Measurements from ENCODE around the gene FXR2. TPM values are rescaled to one million over a fixed set of nuclear protein-coding genes. Genes with fewer than 3 reads are reported as not detected.

The FXR2 gene
- total and polyA plus RNA-seq, 9 of the 15 experiments (the other 6 are each of a cell fraction or from before 2014, with no cell fraction given) = 2.0 to 49.3 (median 24.5) TPM

DNA sequence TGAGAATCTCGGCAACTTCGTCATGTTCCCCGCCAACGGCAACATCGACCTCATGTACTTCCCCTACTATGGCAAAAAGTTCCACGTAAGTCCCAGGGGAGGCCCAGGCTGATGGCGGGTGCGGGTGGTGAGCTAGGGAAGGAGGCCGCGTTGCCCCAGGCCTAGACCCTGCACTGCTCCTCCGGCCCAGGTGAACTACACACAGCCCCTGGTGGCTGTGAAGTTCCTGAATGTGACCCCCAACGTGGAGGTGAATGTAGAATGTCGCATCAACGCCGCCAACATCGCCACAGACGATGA is 40.8 kb upstream of the FXR2 start:
- ChIA-PET POLR2A (interaction anchor here (1.0 kb wide), 1 partner anchor 12 kb away, joined by 4 read pairs; no protein-coding TSS in a partner anchor), CTCF (ENCODE audit: low intra/inter-chr PET ratio) (no interaction called here)
- Histone ChIP-seq H2AFZ (ENCODE audit: low read depth, low read length) (no peak overlapping the region), H3K4me2 (ENCODE audit: insufficient read depth, low read length) (no peak overlapping the region), H3K9ac (ENCODE audit: insufficient read depth in 1 of 2, low read depth in 2 of 2, low read length in 2 of 2) (no peak overlapping the region), H3K4me1 (replicated peaks in 1 of 2; ENCODE audit: control insufficient read depth in 2 of 2, insufficient read depth in 2 of 2, low read length in 2 of 2) (peaks cover 0 to 22% of the 10 kb centered on the region in 2 experiments; a peak in 3 of 5 replicates), H3K9me3 (replicated peaks; ENCODE audit: control insufficient read depth, insufficient read depth, low read depth, low read length) (no peaks in the 10 kb centered on the region), H3K27me3 (ENCODE audit: control insufficient read depth in 2 of 2, insufficient read depth in 2 of 2, low read length in 2 of 2) (no peaks in the 10 kb centered on the region), H3K36me3 (ENCODE audit: control insufficient read depth, insufficient read depth, low read length) (no peaks in the 10 kb centered on the region), H4K20me1 (replicated peaks; ENCODE audit: control insufficient read depth, insufficient read depth, low read length) (no peaks in the 10 kb centered on the region; the same call in 1 of the 2 replicates), H3K79me2 (ENCODE audit: control insufficient read depth, insufficient read depth, low read length) (no peaks in the 10 kb centered on the region), H3K27ac (ENCODE audit: extremely low read depth, low read depth, low read length) (no peak overlapping the region), H3K4me3 (no peak overlapping the region), H3K9me1 (ENCODE audit: control insufficient read depth, insufficient read depth, low read length) (no peaks in the 10 kb centered on the region)
- in situ Hi-C loops (cut with MboI) = no loop called here
- DNase-seq (ENCODE audit: extremely low read depth in 1 of 4, low spot score in 3 of 4) (no peak), FAIRE-seq (no peak), ATAC-seq (no peak)
- TF ChIP-seq ZNF175 (CRISPR knock-in tag; IDR thresholded peaks at IDR 0.05; ENCODE audit: low read depth) = no peak
- no peak for TF ChIP-seq ELF1 (tag; IDR thresholded peaks at IDR 0.05)
- intact Hi-C loops (cut with micrococcal nuclease) = no loop called here
- 98% methylated on average over 6 of the region's 17 CpGs for WGBS (ENCODE audit: insufficient coverage, low coverage, missing lambda C conversion rate)
- no TSS peak for BruUV-seq (replicated peaks)

DNA sequence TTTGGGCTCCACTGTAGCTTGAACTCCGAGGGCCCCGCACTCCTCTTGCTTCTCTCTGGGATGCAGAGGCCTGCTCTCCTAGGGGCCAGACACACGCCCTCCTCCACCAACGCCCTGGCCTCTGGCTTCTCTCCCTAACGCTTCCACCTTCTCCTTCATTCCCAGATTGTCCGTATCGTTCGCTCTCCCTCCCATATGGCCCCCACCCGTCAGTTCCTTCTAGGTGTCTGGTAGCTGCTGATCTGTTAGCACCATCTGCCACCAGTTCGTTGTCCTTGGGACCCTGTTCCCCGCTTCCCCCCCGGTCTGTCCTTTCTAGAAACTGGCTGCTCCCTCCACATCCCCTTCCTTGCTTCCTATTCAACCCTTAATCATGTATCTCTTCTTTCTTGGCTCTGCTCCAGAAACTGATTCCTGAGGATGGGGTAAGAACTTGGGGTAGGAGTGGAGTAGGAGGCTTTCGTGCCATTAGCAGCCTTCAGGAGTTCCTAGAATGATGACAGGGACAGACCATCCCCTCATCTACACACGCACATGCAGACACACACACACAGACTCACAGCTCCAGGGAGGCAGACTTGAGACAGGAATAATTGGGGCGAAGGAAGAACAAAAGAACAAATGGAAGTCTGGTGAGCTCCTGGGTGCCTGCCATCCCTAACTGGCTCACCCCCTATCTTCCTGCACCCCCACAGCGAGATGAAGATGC is 40.3 kb upstream of the FXR2 start:
- 44% methylated on average over 12 of the region's 16 CpGs for WGBS (ENCODE audit: insufficient coverage, low coverage, missing lambda C conversion rate)
- Histone ChIP-seq H4K20me1 (replicated peaks; ENCODE audit: control insufficient read depth, insufficient read depth, low read length) (no peaks in the 10 kb centered on the region; the same call in 1 of the 2 replicates), H2AFZ (ENCODE audit: low read depth, low read length) (no peak overlapping the region), H3K79me2 (ENCODE audit: control insufficient read depth, insufficient read depth, low read length) (no peaks in the 10 kb centered on the region), H3K4me2 (ENCODE audit: insufficient read depth, low read length) (no peak overlapping the region), H3K9ac (ENCODE audit: insufficient read depth in 1 of 2, low read depth in 2 of 2, low read length in 2 of 2) (peak overlapping the region in 1 of 2 experiments; percentile 45; a peak in 1 of 4 replicates), H3K4me1 (replicated peaks in 1 of 2; ENCODE audit: control insufficient read depth in 2 of 2, insufficient read depth in 2 of 2, low read length in 2 of 2) (peaks cover 3 to 26% of the 10 kb centered on the region in 2 experiments; a peak in 4 of 5 replicates), H3K9me1 (ENCODE audit: control insufficient read depth, insufficient read depth, low read length) (no peaks in the 10 kb centered on the region), H3K36me3 (ENCODE audit: control insufficient read depth, insufficient read depth, low read length) (no peaks in the 10 kb centered on the region), H3K27me3 (ENCODE audit: control insufficient read depth in 2 of 2, insufficient read depth in 2 of 2, low read length in 2 of 2) (no peaks in the 10 kb centered on the region), H3K4me3 (no peak overlapping the region), H3K27ac (ENCODE audit: extremely low read depth, low read depth, low read length) (no peak overlapping the region), H3K9me3 (replicated peaks; ENCODE audit: control insufficient read depth, insufficient read depth, low read depth, low read length) (no peaks in the 10 kb centered on the region)
- no peak for ATAC-seq
- FAIRE-seq = no peak
- TF ChIP-seq ELK1 (CRISPR knock-in tag; IDR thresholded peaks at IDR 0.05) (no peak), NFIC (IDR thresholded peaks at IDR 0.05) (peak; percentile 84), RCOR1 (IDR thresholded peaks at IDR 0.05; ENCODE audit: borderline replicate concordance in 1 of 2, low read depth in 2 of 2, low read length in 2 of 2) (no peak), TSHZ1 (CRISPR knock-in tag; IDR thresholded peaks at IDR 0.05) (no peak)
- CTCF ChIA-PET (ENCODE audit: low intra/inter-chr PET ratio) = no interaction called here
- POLR2A ChIA-PET = interaction anchor here (1.0 to 1.5 kb wide), 2 partner anchors 12 to 32 kb away, joined by 4 to 15 read pairs; no protein-coding TSS in a partner anchor
- in situ Hi-C loops (cut with MboI) = no loop called here
- intact Hi-C loops (cut with micrococcal nuclease) = no loop called here
- BruUV-seq (replicated peaks) = no TSS peak
- no peak for DNase-seq (ENCODE audit: extremely low read depth in 1 of 4, low spot score in 3 of 4)

All from K562 (cell line).